ENCODE results near the gene WFIKKN2.

The WFIKKN2 gene

DNA sequence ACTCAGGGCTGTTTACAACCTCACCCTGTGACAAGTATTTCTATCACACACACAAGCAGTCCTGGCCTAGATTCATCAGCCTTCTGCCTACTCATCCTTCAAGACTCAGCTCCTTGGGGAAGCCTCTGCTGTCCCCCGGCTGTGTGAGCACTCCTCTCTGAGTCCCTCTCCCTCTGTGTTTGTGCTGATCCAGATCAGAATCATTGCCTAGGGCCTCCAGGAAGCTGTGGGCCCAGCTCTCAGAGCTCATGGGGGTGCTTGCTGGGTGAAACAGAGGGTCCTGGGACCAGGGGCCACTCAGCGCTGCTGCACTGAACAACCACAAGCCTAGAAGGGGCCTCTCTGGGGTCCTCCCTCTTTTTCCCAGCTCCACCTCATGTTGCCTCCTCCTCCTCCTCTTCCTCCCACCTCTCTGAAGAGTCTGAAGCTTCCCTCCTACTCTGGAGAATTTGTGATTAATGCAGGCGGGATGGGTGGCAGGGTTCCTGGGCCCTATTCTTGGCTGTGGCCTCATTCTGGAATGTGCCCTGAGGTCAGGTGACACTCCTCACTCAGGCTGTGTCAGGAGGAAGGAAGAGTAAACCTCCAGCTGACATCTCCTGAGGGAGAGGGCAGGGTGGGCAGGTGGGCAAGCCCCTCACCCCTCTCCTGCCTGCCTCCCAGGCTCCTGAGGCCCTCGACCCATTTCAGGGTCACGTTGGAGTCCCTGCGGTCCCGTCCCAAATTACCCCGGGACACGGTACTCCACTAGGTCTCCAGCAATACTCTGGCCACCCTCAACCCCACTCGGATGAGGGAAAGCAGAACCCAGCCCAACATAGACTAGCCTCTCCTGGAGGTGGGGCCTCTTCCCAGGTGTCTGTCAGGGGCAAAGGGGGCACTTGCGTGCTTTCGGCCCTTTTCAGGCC is 10.1 kb downstream of the WFIKKN2 start:
- Histone ChIP-seq H3K27ac (ENCODE audit: low read length) (no peak overlapping the region), H3K9ac (ENCODE audit: low read length in 2 of 2) (no peak overlapping the region), H3K36me3 (ENCODE audit: control insufficient read depth in 2 of 2, insufficient read depth in 2 of 2, low read length in 2 of 2) (no peaks in the 10 kb centered on the region), H3K27me3 (ENCODE audit: control insufficient read depth in 1 of 2, insufficient read depth in 2 of 2, low read length in 2 of 2) (no peaks in the 10 kb centered on the region), H3K9me3 (ENCODE audit: control insufficient read depth in 2 of 2, low read length in 2 of 2) (no peaks in the 10 kb centered on the region), H3K4me3 (ENCODE audit: low read length in 2 of 2) (no peak overlapping the region), H3K4me1 (ENCODE audit: control insufficient read depth, insufficient read depth, low read length) (peaks cover 3% of the 10 kb centered on the region)

DNA sequence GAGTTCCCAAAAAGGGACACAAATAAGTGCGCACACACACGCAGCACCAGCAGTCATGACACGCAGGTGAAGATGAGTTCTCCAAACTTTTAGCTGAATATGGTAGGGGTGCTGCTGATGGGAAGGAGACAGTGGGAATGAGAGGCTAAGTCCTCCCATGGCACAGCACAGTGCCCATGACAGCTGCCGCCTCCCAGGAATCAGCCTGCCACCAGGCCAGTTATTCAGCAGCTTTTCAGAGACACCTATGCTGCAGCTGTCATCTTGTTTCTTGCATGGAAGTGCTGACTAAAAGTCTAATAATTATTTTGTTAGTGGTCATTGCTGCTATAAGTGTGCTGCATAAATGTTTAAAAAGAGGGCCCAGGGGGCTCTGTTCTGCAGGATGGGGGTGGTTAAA is 12.2 kb downstream of the WFIKKN2 start:
- H3K4me1 ChIP-seq (ENCODE audit: control insufficient read depth, insufficient read depth, low read length) = peaks cover 8% of the 10 kb centered on the region
- no peak overlapping the region for H3K27ac ChIP-seq (ENCODE audit: low read length)
- no peaks in the 10 kb centered on the region for H3K36me3 ChIP-seq (ENCODE audit: control insufficient read depth in 2 of 2, insufficient read depth in 2 of 2, low read length in 2 of 2)
- H3K9me3 ChIP-seq (ENCODE audit: control insufficient read depth in 2 of 2, low read length in 2 of 2) = no peaks in the 10 kb centered on the region
- no peak overlapping the region for H3K9ac ChIP-seq (ENCODE audit: low read length in 2 of 2)
- H3K27me3 ChIP-seq (ENCODE audit: control insufficient read depth in 1 of 2, insufficient read depth in 2 of 2, low read length in 2 of 2) = no peaks in the 10 kb centered on the region
- H3K4me3 ChIP-seq (ENCODE audit: low read length in 2 of 2) = no peak overlapping the region

DNA sequence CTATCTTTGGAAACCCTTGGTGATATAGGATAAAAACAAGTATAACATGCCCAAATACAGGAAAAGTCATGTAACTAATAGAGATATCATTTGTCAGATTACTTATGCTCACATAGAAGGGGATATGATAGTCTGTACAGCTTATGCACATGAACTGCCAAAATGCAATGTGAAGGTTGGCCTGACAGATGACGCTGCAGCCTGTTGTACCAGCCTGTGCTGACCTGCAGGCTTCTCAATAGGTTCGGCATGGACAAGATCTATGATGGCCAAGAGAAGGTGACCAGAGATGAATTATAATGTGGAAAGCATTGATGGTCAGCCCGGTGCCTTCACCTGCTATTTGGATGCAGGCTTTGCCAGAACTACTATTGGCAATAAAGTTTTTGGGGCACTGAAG is 12.7 kb downstream of the WFIKKN2 start:
- Histone ChIP-seq H3K4me3 (ENCODE audit: low read length in 2 of 2) (no peak overlapping the region), H3K36me3 (ENCODE audit: control insufficient read depth in 2 of 2, insufficient read depth in 2 of 2, low read length in 2 of 2) (no peaks in the 10 kb centered on the region), H3K27me3 (ENCODE audit: control insufficient read depth in 1 of 2, insufficient read depth in 2 of 2, low read length in 2 of 2) (no peaks in the 10 kb centered on the region), H3K27ac (ENCODE audit: low read length) (no peak overlapping the region), H3K9me3 (ENCODE audit: control insufficient read depth in 2 of 2, low read length in 2 of 2) (no peaks in the 10 kb centered on the region), H3K9ac (ENCODE audit: low read length in 2 of 2) (no peak overlapping the region), H3K4me1 (ENCODE audit: control insufficient read depth, insufficient read depth, low read length) (peaks cover 10% of the 10 kb centered on the region)

- H3K4me3 ChIP-seq (ENCODE audit: low read length in 2 of 2) = no peak overlapping the region
These were observed 13.3 kb downstream of the WFIKKN2 start for GRCh38 chr17:50848711-50849110.

DNA sequence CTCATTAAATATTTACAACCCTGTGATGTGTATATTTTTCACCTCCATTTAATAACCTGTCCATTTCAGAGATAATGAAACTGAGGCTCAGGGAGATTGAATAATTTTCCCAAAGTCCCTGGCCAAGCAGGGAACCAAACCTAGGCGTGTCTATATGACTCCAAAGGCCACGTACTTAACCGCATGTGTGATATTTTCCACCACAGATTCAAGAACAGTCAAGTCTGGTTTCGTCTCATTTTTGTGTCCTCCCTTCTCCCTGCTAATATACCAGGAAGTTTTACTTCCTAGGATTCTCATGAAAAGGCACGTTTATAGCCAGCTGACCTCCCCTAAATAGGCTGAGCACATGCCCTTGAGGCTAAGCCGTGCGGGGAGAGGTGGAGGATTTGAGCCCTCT is 15.3 kb downstream of the WFIKKN2 start:
- Histone ChIP-seq H3K9me3 (ENCODE audit: control insufficient read depth in 2 of 2, low read length in 2 of 2) (no peaks in the 10 kb centered on the region), H3K27ac (ENCODE audit: low read length) (no peak overlapping the region), H3K27me3 (ENCODE audit: control insufficient read depth in 1 of 2, insufficient read depth in 2 of 2, low read length in 2 of 2) (no peaks in the 10 kb centered on the region), H3K9ac (ENCODE audit: low read length in 2 of 2) (no peak overlapping the region), H3K4me3 (ENCODE audit: low read length in 2 of 2) (no peak overlapping the region), H3K4me1 (ENCODE audit: control insufficient read depth, insufficient read depth, low read length) (peaks cover 10% of the 10 kb centered on the region), H3K36me3 (ENCODE audit: control insufficient read depth in 2 of 2, insufficient read depth in 2 of 2, low read length in 2 of 2) (no peaks in the 10 kb centered on the region)

More at GRCh38 chr17:50848711-50849110, 13.3 kb downstream of the WFIKKN2 start:
- Histone ChIP-seq H3K36me3 (ENCODE audit: control insufficient read depth in 2 of 2, insufficient read depth in 2 of 2, low read length in 2 of 2) (no peaks in the 10 kb centered on the region), H3K27me3 (ENCODE audit: control insufficient read depth in 1 of 2, insufficient read depth in 2 of 2, low read length in 2 of 2) (no peaks in the 10 kb centered on the region), H3K4me1 (ENCODE audit: control insufficient read depth, insufficient read depth, low read length) (peaks cover 10% of the 10 kb centered on the region), H3K9ac (ENCODE audit: low read length in 2 of 2) (no peak overlapping the region), H3K27ac (ENCODE audit: low read length) (no peak overlapping the region), H3K9me3 (ENCODE audit: control insufficient read depth in 2 of 2, low read length in 2 of 2) (no peaks in the 10 kb centered on the region)

DNA sequence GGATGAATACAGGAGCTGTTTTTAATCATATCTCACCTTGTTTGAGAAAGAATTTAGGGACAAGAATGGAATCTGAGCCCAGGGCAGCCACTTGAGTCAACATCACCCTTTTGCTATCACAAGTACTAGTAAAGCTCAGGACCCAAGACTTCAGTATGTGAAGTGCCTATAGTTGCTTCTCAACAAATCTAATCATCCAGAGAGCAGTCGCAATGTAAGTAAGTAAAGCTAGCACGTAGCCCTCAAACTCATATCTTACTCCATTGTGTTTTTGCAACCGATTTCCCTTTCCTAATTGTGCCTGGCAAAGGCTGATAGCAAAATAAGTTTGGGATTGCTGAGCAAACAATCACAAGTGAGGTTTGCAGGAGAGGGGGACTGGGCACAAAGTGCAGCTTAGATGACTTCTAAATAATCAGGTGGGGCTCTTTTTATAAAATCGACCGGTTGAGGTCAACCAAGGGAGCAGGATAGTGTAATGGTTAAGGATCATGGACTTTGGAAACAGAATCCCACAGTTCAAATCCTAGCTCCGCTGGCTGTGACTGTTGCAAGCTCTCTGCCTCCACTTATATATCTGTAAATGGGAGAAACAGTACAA is 17.7 kb downstream of the WFIKKN2 start:
- no peaks in the 10 kb centered on the region for H3K36me3 ChIP-seq (ENCODE audit: control insufficient read depth in 2 of 2, insufficient read depth in 2 of 2, low read length in 2 of 2)
- H3K9ac ChIP-seq (ENCODE audit: low read length in 2 of 2) = no peak overlapping the region
- H3K9me3 ChIP-seq (ENCODE audit: control insufficient read depth in 2 of 2, low read length in 2 of 2) = no peaks in the 10 kb centered on the region
- peaks cover 10% of the 10 kb centered on the region for H3K4me1 ChIP-seq (ENCODE audit: control insufficient read depth, insufficient read depth, low read length)
- peak overlapping the region; percentile 50 for H3K27ac ChIP-seq (ENCODE audit: low read length)
- peak overlapping the region in 1 of 2 donors; percentile 73 for H3K4me3 ChIP-seq (ENCODE audit: low read length in 2 of 2)
- H3K27me3 ChIP-seq (ENCODE audit: control insufficient read depth in 1 of 2, insufficient read depth in 2 of 2, low read length in 2 of 2) = no peaks in the 10 kb centered on the region

GRCh38 chr17:50853781-50854180 is 18.4 kb downstream of the WFIKKN2 start:
- no peaks in the 10 kb centered on the region for H3K36me3 ChIP-seq (ENCODE audit: control insufficient read depth in 2 of 2, insufficient read depth in 2 of 2, low read length in 2 of 2)
- H3K27me3 ChIP-seq (ENCODE audit: control insufficient read depth in 1 of 2, insufficient read depth in 2 of 2, low read length in 2 of 2) = no peaks in the 10 kb centered on the region
- peaks cover 10% of the 10 kb centered on the region for H3K4me1 ChIP-seq (ENCODE audit: control insufficient read depth, insufficient read depth, low read length)
- no peak overlapping the region for H3K9ac ChIP-seq (ENCODE audit: low read length in 2 of 2)
- H3K9me3 ChIP-seq (ENCODE audit: control insufficient read depth in 2 of 2, low read length in 2 of 2) = no peaks in the 10 kb centered on the region
- H3K4me3 ChIP-seq (ENCODE audit: low read length in 2 of 2) = no peak overlapping the region
- no peak overlapping the region for H3K27ac ChIP-seq (ENCODE audit: low read length)

DNA sequence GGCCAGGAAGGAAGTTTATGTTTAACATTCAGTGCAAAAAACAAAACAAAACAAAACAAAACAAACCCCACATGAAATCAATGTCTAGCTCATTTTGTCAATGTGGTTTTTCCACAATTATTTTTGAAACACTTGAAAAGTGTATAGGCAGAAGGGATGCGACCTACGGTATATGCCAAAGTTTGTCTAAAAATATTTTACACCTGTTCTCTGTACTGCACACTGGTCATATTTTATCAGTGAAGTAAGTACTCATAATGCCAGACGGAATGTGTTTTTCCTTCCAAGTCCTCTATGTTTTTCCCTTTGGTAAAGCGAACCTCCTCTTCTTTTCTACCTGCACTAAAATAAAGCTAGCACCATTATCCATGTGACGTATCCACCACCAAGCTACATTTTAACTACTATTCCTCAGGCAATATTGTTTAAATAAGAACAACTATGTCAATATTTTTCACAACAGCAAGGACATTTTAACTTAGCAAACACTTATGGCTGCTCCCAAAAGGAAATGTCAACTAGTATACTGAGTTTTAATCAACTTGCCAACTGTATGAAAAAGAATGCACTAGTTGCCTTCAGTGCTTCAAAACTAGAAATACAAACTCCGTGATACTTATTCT is 20.4 kb downstream of the WFIKKN2 start:
- Histone ChIP-seq H3K4me3 (ENCODE audit: low read length in 2 of 2) (no peak overlapping the region), H3K27ac (ENCODE audit: low read length) (no peak overlapping the region), H3K4me1 (ENCODE audit: control insufficient read depth, insufficient read depth, low read length) (peaks cover 10% of the 10 kb centered on the region), H3K9me3 (ENCODE audit: control insufficient read depth in 2 of 2, low read length in 2 of 2) (no peaks in the 10 kb centered on the region), H3K27me3 (ENCODE audit: control insufficient read depth in 1 of 2, insufficient read depth in 2 of 2, low read length in 2 of 2) (no peaks in the 10 kb centered on the region), H3K36me3 (ENCODE audit: control insufficient read depth in 2 of 2, insufficient read depth in 2 of 2, low read length in 2 of 2) (no peaks in the 10 kb centered on the region), H3K9ac (ENCODE audit: low read length in 2 of 2) (no peak overlapping the region)

GRCh38 chr17:50856431-50856830 is 21.0 kb downstream of the WFIKKN2 start:
- no peaks in the 10 kb centered on the region for H3K9me3 ChIP-seq (ENCODE audit: control insufficient read depth in 2 of 2, low read length in 2 of 2)
- H3K9ac ChIP-seq (ENCODE audit: low read length in 2 of 2) = no peak overlapping the region
- H3K36me3 ChIP-seq (ENCODE audit: control insufficient read depth in 2 of 2, insufficient read depth in 2 of 2, low read length in 2 of 2) = no peaks in the 10 kb centered on the region
- no peak overlapping the region for H3K27ac ChIP-seq (ENCODE audit: low read length)
- H3K27me3 ChIP-seq (ENCODE audit: control insufficient read depth in 1 of 2, insufficient read depth in 2 of 2, low read length in 2 of 2) = no peaks in the 10 kb centered on the region
- no peak overlapping the region for H3K4me3 ChIP-seq (ENCODE audit: low read length in 2 of 2)
- peaks cover 14% of the 10 kb centered on the region for H3K4me1 ChIP-seq (ENCODE audit: control insufficient read depth, insufficient read depth, low read length)

- Histone ChIP-seq H3K27ac (ENCODE audit: low read length) (no peak overlapping the region), H3K9me3 (ENCODE audit: control insufficient read depth in 2 of 2, low read length in 2 of 2) (no peaks in the 10 kb centered on the region), H3K27me3 (ENCODE audit: control insufficient read depth in 1 of 2, insufficient read depth in 2 of 2, low read length in 2 of 2) (no peaks in the 10 kb centered on the region), H3K9ac (ENCODE audit: low read length in 2 of 2) (no peak overlapping the region), H3K4me3 (ENCODE audit: low read length in 2 of 2) (no peak overlapping the region), H3K4me1 (ENCODE audit: control insufficient read depth, insufficient read depth, low read length) (peaks cover 18% of the 10 kb centered on the region), H3K36me3 (ENCODE audit: control insufficient read depth in 2 of 2, insufficient read depth in 2 of 2, low read length in 2 of 2) (peaks cover 10 to 11% of the 10 kb centered on the region in 2 donors)
These were observed 23.3 kb downstream of the WFIKKN2 start for GRCh38 chr17:50858486-50859225.
